HUES48 (cell line): ENCODE results near the gene UBASH3B.

Source experiments
- H3K27ac ChIP-seq: one replicate; pipeline ENCODE4 v1.7.0; 2013; ENCODE audit warnings: low read depth, low read length, inconsistent platforms
- H3K27me3 ChIP-seq: 2 replicates; pipeline ENCODE4 v1.6.1; 2013; ENCODE audit warnings: mild to moderate bottlenecking, low read length; ENCODE audit not compliant: control insufficient read depth, insufficient read depth
- H3K36me3 ChIP-seq: 2 replicates; pipeline ENCODE4 v1.6.1; 2013; ENCODE audit warnings: low read length; ENCODE audit not compliant: control insufficient read depth, insufficient read depth
- H3K4me1 ChIP-seq: 2 replicates; pipeline ENCODE4 v1.6.1; 2013; ENCODE audit warnings: mild to moderate bottlenecking, low read length; ENCODE audit not compliant: control insufficient read depth, insufficient read depth
- H3K4me3 ChIP-seq: 2 replicates; pipeline ENCODE4 v1.5.1; 2013; ENCODE audit warnings: mild to moderate bottlenecking, low read depth, low read length
- H3K9ac ChIP-seq: 2 replicates; pipeline ENCODE4 v1.6.1; 2013; ENCODE audit warnings: mild to moderate bottlenecking, low read depth, low read length, moderate library complexity
- H3K9me3 ChIP-seq: 2 replicates; pipeline ENCODE4 v1.6.1; 2013; ENCODE audit warnings: low read length; ENCODE audit not compliant: control insufficient read depth, insufficient read depth

UBASH3B gene

GRCh38 chr11:122733318-122733717 is 77.8 kb downstream of the UBASH3B start:
- peaks cover 13% of the 10 kb centered on the region; the same call in 1 of the 2 replicates for H3K4me1 ChIP-seq

DNA sequence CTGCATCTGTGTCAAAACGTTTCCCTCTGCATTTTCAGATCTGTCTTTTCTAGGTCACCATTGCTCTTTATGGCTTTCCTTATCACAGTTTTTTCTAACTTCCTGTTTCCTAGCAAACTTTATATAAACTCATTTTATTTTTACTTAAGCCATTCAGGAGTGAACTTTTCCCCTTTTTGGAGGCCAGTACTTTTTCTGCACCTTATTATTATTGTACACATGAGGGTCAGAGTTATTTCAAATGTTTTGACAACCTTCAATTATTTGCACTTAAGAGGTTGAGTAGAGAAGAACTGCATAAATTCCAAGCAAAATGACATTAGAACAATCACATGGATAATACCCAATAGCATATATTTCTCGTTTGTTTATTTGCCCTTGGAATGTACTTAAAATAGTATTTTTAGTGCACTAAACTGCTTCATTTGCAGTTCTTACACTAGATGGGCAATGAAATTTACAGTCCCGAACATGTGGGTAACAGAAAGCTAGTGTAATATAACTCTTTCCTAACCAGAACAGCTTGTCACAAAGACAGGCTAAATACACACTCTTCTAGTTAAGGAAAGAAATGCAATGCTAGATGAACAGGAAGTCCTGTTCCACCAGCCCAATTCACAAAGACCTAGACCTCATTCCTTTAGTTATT is 79.5 kb downstream of the UBASH3B start:
- Histone ChIP-seq H3K9me3 (no peaks in the 10 kb centered on the region), H3K36me3 (no peaks in the 10 kb centered on the region), H3K9ac (no peak overlapping the region), H3K27ac (no peak overlapping the region), H3K27me3 (no peaks in the 10 kb centered on the region), H3K4me1 (peaks cover 13% of the 10 kb centered on the region; the same call in 1 of the 2 replicates), H3K4me3 (no peak overlapping the region)

More at GRCh38 chr11:122733318-122733717, 77.8 kb downstream of the UBASH3B start:
- H3K27ac ChIP-seq = no peak overlapping the region
- no peak overlapping the region for H3K9ac ChIP-seq
- H3K27me3 ChIP-seq = no peaks in the 10 kb centered on the region
- no peak overlapping the region for H3K4me3 ChIP-seq
- H3K36me3 ChIP-seq = no peaks in the 10 kb centered on the region
- no peaks in the 10 kb centered on the region for H3K9me3 ChIP-seq

DNA sequence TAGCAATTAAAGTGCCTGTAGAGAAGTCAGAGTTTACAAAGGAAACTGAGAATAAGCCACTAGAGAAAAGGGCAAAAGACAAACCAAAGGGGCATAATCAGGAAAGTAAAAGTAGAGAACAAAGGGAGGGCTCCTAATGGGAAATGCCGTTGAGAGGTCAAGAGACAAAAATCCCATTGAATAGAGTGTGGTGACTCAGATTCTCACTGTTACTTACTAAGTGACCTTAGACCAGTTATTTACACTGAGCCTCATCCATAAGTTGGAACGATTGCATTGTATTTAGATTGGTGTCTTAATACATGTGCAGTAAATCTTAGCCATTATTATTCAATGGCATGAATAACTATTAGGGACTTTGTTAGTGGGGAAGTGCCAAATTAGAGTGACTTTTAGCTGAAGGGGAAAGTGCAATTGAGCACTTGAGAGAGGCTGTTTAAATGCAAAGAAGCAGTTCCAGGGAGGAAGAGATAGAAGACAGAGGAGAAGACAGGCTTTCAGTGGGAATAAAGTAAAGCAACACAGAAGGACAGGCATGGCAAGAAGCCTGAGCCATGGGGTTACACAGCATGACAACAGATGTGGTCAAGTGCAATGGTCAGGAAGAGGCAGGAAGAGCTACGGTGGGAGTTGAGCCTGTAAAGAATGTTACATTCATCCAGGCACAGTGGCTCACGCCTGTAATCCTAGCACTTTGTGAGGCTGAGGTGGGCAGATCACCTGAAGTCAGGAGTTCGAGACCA is 82.6 kb downstream of the UBASH3B start:
- Histone ChIP-seq H3K27ac (peak overlapping the region; percentile 4), H3K27me3 (no peaks in the 10 kb centered on the region), H3K36me3 (no peaks in the 10 kb centered on the region), H3K4me1 (peaks cover 8% of the 10 kb centered on the region; the same call in 1 of the 2 replicates), H3K9me3 (no peaks in the 10 kb centered on the region), H3K9ac (no peak overlapping the region), H3K4me3 (no peak overlapping the region)

DNA sequence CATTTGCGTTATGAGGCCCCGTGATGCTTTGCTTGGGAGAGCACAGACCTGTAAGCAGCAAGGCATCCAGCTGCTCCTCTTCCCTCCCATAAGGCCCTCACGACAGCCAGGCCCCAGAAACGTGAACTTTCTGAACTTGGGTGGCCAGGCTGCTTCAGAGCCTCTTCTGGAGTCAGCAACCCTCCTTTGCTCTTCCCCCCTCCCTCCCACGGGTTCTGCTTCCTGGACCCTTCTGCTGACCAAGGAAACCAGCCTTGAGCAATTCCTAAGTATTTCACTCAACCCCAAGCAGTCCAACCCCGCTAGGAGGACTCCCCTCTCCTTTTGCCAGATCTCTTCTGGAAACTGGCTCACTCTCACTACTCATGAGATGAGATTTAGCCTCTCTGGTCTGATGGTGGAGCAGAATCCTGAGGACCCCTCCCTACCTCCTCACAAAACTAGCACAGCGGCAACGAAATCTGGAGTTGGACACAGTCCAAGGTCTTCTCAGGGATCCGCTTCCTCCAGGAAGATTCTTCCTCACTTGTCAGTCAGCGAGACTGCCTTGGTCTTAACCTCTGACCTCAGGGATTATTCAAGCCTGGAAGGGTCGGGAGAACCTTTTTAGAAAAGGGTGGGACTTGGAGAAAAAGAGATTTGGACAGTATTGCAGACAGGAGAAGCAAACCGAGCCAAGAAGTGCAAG is 86.2 kb downstream of the UBASH3B start:
- Histone ChIP-seq H3K9me3 (no peaks in the 10 kb centered on the region), H3K27ac (no peak overlapping the region), H3K9ac (no peak overlapping the region), H3K36me3 (no peaks in the 10 kb centered on the region), H3K4me1 (peaks cover 8% of the 10 kb centered on the region; the same call in 1 of the 2 replicates), H3K27me3 (no peaks in the 10 kb centered on the region), H3K4me3 (no peak overlapping the region)

DNA sequence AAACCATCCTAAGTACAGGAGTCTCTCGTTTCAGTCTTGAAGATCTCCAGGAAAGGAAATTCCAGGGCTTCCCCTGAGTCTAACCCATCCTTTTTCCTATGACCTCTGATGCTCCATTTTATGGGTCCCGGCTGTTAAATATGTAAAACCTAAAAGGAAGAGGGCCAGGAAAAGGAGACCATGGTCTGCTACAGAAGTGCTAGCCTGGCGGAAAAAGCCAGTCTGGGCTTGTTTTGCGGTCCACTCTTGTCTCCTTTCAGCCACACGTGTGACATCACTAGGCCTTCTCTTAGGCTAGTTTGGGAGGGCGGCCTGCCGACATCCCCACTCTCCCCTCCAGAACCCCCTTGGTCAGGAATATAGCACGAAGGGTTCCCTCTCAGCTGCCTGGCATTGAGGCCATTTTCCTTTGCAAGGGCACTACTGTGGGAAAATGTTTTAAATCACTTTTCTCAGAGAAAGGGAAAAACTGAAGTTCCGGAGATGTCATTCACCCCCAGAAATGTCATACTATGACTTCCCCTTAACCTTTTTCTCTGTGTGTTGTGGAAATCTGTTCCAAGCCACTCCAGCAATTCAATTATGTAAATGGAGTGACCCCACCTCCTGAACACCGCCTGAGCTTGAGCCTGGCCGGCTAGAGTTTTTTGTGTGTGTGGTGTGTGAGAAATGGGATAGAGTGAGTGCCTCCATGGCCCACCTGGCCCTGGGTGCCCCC is 86.9 kb downstream of the UBASH3B start:
- Histone ChIP-seq H3K36me3 (no peaks in the 10 kb centered on the region), H3K27ac (no peak overlapping the region), H3K4me1 (peaks cover 8% of the 10 kb centered on the region; the same call in 1 of the 2 replicates), H3K27me3 (no peaks in the 10 kb centered on the region), H3K9ac (no peak overlapping the region), H3K9me3 (no peaks in the 10 kb centered on the region), H3K4me3 (no peak overlapping the region)

DNA sequence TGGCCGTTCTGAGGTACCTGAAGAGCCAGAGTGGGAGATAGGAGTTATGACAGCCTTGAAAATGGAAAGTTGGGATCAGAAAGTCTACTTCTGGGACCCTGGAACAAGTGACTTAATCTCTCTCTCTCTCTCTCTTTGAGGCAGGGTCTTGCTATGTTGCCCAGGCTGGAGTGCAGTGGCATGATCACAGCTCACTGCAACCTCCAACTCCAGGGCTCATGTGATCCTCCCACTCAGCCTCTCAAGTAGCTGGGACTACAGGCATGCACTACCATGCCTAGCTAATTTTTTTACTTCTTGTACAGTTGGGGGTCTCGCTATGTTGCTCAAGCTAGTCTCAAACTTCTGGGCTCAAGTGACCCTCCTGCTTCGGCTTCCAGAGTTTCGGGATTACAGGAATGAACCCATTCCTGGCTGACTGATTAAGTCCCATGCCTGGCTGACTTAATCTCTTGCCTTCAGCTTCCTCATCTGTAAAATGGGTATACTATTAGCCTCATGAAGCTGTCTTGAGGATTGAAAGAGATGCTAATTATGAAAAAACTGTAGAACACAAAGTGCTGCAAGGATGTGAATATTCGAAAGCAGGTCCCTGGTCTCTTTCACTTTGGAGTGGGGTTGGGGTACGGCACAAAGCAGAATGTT is 87.7 kb downstream of the UBASH3B start:
- H3K9me3 ChIP-seq = no peaks in the 10 kb centered on the region
- peaks cover 2% of the 10 kb centered on the region; the same call in 1 of the 2 replicates for H3K4me1 ChIP-seq
- H3K27ac ChIP-seq = no peak overlapping the region
- H3K27me3 ChIP-seq = no peaks in the 10 kb centered on the region
- H3K9ac ChIP-seq = no peak overlapping the region
- H3K36me3 ChIP-seq = no peaks in the 10 kb centered on the region
- no peak overlapping the region for H3K4me3 ChIP-seq

DNA sequence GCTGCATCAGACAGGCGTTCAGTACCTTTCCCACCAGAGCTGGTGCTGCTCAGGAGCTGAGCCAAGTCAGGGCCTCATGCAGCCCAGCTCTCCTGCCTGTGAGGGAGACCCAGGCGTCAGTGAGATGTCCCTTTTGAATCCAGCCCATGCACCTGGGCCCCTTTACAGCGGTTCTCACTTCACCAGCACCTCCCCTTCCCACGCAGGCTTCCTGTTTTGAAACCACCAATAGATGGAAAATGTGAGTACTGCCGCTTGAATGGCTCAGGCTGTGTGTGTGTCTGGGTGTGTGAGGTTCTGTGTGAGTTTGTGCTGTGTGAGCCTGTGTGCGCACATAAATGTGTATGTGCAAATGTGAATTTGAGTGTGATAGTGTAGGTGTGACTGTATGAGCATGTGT is 88.4 kb downstream of the UBASH3B start:
- H3K36me3 ChIP-seq = no peaks in the 10 kb centered on the region
- no peaks in the 10 kb centered on the region for H3K4me1 ChIP-seq
- H3K4me3 ChIP-seq = no peak overlapping the region
- no peak overlapping the region for H3K9ac ChIP-seq
- H3K9me3 ChIP-seq = no peaks in the 10 kb centered on the region
- no peak overlapping the region for H3K27ac ChIP-seq
- H3K27me3 ChIP-seq = no peaks in the 10 kb centered on the region

DNA sequence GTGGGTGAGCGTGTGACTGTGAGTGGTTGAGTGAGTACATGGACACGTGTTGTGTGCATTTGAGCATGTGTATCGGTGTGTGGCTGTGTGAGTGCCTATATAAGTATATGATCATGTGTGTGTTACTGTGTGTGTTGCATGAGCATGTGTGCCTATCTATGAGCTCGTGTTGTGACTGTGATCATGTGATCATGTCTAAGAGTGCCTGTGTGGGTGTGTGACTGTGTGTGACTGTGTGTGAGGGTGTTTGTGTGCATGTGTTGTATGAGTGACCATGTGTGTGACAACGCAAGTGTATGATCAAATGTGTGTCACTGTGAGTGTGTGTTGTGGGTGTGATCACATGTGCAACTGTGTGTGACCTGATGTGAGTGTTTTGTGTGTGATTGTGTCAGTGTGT is 88.8 kb downstream of the UBASH3B start:
- Histone ChIP-seq H3K9ac (no peak overlapping the region), H3K4me1 (no peaks in the 10 kb centered on the region), H3K9me3 (no peaks in the 10 kb centered on the region), H3K4me3 (no peak overlapping the region), H3K27ac (no peak overlapping the region), H3K36me3 (no peaks in the 10 kb centered on the region), H3K27me3 (no peaks in the 10 kb centered on the region)

DNA sequence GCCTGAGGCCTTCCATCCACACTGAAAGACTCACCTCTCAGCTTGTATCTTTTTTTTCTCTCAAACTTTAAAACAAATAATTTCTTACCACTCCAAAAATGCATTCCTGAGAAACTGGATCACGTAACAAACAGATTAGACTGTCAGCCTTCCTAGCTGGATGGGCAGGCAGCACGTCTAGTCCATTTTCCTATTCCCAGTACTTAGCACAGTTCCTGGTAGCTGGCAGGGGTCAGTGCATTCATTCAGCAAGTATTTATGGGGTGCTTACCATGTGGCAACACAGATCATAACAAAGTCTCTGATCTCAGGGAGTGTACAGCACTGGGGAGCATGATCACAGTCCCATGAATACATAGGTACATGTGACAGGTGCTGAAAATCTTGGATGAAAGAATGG is 89.6 kb downstream of the UBASH3B start:
- Histone ChIP-seq H3K4me1 (no peaks in the 10 kb centered on the region), H3K9me3 (no peaks in the 10 kb centered on the region), H3K9ac (no peak overlapping the region), H3K27me3 (no peaks in the 10 kb centered on the region), H3K4me3 (no peak overlapping the region), H3K36me3 (no peaks in the 10 kb centered on the region), H3K27ac (no peak overlapping the region)

DNA sequence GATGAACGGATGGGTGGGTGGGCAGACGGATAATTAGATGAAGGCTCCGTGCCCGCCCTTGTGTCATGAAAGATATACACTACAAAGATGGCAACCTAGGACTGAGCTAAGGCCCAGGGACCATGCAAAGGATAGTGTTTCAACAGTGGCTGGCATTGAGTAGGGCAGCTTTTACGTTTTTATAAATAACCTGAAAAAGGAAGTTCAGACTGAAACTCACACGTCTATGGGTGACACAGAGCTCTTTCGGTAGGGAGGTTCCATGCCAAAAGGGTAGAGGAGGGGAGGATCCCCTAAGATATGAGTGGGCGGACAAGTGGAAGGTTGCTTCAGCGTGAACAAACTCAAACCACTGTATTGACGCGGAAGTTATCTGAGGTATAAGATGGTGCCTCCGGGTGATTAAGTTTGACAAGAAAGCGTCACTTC is 90.5 kb downstream of the UBASH3B start:
- Histone ChIP-seq H3K36me3 (no peaks in the 10 kb centered on the region), H3K4me3 (no peak overlapping the region), H3K9me3 (no peaks in the 10 kb centered on the region), H3K4me1 (no peaks in the 10 kb centered on the region), H3K27me3 (no peaks in the 10 kb centered on the region), H3K27ac (peak overlapping the region; percentile 24), H3K9ac (no peak overlapping the region)
